ENCODE data around the gene CCN5.

DNA sequence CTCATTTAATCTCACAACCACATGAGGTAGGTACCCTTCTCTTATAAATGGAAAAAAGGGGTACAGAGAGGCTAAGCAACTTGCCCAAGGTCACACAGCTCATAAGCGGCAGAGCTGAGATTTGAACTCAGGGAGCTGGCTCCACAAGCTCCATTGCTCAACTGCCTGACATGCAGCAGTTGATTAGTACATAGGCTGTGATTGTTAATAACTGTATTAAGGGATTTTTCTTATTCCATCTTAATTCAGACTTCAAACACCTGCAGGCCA lies 6.6 kb downstream of the CCN5 start:
- TF ChIP-seq, protein P1, sequence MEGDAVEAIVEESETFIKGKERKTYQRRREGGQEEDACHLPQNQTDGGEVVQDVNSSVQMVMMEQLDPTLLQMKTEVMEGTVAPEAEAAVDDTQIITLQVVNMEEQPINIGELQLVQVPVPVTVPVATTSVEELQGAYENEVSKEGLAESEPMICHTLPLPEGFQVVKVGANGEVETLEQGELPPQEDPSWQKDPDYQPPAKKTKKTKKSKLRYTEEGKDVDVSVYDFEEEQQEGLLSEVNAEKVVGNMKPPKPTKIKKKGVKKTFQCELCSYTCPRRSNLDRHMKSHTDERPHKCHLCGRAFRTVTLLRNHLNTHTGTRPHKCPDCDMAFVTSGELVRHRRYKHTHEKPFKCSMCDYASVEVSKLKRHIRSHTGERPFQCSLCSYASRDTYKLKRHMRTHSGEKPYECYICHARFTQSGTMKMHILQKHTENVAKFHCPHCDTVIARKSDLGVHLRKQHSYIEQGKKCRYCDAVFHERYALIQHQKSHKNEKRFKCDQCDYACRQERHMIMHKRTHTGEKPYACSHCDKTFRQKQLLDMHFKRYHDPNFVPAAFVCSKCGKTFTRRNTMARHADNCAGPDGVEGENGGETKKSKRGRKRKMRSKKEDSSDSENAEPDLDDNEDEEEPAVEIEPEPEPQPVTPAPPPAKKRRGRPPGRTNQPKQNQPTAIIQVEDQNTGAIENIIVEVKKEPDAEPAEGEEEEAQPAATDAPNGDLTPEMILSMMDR (IDR thresholded peaks at IDR 0.05): no peak
- TF ChIP-seq, protein P2, sequence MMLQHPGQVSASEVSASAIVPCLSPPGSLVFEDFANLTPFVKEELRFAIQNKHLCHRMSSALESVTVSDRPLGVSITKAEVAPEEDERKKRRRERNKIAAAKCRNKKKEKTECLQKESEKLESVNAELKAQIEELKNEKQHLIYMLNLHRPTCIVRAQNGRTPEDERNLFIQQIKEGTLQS (CRISPR knock-in tag; conservative IDR thresholded peaks at IDR 0.05): no peak
- TF ChIP-seq, protein P3, sequence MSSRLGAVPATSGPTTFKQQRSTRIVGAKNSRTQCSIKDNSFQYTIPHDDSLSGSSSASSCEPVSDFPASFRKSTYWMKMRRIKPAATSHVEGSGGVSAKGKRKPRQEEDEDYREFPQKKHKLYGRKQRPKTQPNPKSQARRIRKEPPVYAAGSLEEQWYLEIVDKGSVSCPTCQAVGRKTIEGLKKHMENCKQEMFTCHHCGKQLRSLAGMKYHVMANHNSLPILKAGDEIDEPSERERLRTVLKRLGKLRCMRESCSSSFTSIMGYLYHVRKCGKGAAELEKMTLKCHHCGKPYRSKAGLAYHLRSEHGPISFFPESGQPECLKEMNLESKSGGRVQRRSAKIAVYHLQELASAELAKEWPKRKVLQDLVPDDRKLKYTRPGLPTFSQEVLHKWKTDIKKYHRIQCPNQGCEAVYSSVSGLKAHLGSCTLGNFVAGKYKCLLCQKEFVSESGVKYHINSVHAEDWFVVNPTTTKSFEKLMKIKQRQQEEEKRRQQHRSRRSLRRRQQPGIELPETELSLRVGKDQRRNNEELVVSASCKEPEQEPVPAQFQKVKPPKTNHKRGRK (CRISPR knock-in tag; IDR thresholded peaks at IDR 0.05; ENCODE audit: borderline replicate concordance): no peak
